HG02981 (cell line): ENCODE results near the gene SLC35A5.

Experiments used
- ATAC-seq: cut with Tn5 transposase; IDR thresholded peaks from one replicate; pipeline ENCODE4 v1.9.1; 2021; ENCODE audit warnings: mild to moderate bottlenecking, moderate library complexity; ENCODE audit not compliant: unreplicated experiment

SLC35A5 gene

DNA sequence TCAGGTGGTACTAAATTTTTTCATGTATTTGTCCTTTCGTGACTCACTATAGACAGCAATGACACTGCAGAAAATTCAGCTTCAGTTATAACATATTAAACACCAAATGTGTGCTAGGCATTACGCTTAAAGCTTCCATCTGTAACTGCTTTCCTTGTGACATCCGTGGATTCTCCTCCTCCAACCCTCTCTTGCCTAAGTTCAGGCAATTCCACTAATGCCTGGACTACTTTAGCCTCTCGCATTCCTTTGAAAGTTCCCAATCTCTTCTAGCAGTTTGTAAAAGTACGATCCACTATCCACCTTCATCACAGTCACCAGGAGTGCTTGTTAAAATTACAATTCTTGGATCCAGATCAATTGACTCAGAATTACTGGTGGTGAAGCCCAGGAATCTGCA is 61.4 kb downstream of the SLC35A5 start:
- ATAC-seq, result no peak

DNA sequence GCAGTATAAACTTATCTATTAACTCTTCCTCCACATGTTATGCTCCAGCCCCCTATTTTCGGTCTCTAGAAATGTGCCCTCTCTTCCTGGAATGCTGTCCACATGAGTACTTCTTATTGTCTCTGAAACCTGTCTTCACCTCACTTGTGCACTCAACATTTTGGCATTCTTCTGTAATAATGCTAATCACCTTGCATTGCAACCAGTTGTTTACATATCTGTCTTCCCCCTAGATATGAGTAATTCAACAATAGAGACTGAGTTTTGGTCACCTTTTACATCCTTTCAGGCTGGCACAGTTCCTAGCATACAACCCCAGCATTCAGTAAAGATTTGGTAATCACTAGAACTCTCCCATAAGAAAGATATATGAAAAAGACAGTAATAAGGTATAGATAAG is 61.9 kb downstream of the SLC35A5 start:
- ATAC-seq, result no peak

DNA sequence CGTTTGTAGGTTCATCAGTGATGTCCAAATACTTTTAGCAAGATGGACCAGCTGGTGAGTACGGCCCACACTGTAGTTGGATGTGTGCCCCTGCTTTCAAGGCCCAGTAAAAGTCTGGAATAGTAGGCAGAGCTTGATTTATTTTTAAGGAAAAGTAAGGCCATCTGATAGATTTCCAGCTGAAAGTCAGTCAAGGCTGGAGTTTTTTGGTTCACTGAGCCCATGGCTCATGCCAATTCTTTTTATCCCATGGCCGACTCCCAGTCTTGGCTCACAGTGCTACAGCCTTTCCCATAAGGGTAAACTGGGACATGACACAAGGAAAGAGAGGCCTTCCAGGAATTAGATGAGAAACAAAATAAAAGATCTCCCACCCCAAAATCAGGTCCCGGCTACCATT is 65.6 kb downstream of the SLC35A5 start:
- no peak for ATAC-seq

DNA sequence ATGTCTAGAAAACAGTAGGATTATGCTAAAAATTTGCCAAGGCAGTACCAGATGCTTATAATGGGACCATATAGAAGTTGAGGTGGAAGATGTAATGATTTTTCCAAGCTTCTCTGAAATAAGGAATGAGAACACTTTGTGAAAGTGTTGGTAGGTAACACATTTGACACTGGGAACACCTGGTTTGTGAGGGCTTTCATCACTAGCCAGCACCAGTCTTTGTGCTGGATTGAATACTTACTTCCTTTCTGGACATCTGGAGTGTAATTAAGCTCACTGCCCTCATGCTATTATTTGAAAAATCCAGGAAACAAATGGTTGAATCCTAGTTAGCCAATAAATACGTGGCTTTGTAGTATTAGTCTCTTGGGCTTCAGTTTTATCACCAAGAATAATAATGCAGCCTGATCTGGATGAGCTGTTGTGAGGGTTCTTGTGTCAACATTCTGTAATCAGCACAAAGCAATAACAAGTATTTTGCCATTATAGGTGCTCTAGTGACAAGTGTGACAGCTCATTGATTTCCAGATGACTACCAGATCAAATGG is 66.1 kb downstream of the SLC35A5 start:
- no peak for ATAC-seq

DNA sequence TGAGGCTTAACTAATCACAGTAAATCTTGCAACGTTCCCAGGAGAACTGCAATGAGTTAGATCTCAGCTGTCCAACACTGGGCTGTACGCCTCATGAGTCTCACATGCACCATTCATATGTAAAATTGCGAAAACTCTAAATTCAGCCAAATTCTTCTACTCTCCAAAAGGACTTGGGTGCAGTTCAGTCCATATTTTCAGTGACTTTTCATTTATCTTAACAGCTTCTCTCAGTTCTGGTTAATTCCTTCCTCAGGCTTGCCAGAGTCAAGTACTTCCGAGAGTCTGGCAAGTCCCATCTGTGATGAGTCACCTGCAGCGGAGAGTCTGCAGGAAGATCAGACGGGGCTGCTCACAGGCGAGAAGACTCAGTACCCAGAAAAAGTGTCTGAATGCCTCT is 67.6 kb downstream of the SLC35A5 start:
- no peak for ATAC-seq

DNA sequence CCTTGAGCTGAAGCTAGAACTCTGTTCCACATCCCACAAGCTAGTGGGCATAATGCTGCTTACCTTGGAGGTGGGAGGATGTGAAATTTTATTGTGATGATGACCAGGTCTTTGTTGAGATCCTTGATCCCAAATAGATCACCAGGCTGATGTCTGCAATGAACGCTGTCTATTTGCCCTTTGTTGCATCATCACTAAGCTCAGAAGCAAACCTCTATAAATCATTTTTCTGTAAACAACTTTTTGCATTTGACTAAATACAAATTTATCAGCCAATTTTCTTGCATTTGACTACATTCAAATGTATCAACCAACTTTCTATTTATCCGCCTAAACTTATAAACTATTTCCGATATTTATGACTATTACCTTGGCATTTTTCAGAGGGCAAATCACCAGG is 69.4 kb downstream of the SLC35A5 start:
- ATAC-seq, result no peak

DNA sequence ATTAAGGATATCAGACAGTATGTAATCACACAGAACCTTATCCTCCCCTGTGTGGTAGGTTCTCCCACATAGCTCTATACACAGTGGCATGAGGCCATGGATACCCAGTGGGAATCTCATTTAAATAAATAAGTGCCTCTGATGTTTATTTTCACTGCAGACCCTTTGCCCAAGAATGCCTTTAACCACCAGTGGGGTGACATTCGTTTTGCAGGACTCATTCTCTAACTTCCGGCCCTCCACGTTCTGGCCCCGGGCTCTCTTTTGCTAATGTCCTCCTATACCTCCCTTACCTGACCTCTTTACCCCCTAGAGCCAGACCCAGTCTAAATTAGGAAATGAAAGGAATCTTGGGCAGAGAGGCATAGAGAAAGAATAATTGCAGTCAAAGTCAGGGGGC is 70.8 kb downstream of the SLC35A5 start:
- ATAC-seq, result no peak

DNA sequence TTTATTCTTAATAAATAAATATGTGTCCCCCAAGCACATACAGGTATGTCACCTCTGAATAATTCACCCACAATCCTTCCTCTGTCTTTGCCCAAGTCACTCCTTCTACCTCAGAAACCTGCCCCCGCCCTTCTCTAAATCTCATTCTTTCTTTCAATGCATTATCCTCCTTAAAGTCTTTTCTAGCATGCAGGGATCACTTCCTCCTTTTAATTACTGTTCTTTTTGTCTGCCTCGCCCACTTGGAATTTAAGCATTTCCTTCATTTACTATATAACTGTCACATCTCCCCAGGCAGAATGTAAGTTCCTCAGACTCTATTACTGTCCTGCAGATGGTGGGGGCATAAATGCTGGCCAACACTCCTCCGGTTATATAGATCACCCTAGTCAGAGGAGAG is 71.3 kb downstream of the SLC35A5 start:
- ATAC-seq, result no peak

DNA sequence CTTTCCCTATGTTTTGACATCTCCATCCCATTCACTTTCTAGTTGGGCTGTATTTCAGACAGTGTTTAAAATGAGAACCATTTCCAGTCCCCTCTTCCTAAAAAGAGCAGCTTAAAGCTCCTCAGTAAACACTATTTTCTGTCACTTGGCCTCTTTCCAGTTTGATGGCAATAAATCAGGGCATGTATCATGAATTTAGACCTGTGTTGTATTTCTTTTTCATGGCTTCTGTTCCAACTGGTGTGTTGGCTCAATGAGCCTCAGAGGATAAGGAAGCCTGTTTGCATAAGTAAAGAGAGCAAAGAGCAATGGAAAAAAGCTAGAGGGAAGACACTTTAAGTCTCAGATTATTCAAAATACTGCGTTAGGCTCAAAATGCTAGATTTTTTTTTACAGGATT is 71.9 kb downstream of the SLC35A5 start:
- no peak for ATAC-seq

DNA sequence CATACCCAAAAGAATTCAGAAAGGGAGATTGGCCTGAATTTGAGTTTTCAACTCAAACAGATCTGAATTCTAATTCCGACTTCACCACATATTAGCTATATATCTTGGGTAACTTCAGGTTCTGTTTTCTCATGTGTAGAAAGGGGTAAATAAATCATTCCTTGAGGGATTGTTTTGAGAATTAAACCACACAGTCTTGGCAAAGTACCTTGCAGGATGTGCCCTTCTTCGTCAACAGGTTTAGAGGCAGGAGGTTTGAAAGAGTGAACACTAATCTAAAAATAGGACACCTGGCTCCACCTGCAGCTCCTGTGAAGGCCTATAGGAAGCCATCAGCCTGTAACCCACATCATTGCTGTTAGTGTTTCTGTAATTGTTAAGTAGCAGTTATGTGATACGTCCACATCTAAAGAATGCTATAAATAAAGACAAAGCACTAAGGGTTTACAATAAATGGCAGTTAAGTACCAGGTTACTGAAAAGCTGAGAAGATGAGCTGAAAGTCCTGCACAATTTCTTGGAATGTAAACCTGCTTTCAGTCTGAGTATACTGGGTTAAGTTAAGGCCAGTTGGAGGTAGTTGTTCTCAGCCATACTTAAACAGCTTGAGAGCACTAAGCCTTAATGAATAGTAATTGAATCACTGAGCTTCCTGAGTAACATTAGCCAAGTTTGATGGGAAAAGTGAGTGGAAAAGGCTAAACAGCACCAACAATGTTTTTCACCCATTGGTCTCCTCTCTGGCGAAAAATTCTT is 73.1 kb downstream of the SLC35A5 start:
- ATAC-seq, result no peak
